ENCODE data around the gene PLXNB3.

DNA sequence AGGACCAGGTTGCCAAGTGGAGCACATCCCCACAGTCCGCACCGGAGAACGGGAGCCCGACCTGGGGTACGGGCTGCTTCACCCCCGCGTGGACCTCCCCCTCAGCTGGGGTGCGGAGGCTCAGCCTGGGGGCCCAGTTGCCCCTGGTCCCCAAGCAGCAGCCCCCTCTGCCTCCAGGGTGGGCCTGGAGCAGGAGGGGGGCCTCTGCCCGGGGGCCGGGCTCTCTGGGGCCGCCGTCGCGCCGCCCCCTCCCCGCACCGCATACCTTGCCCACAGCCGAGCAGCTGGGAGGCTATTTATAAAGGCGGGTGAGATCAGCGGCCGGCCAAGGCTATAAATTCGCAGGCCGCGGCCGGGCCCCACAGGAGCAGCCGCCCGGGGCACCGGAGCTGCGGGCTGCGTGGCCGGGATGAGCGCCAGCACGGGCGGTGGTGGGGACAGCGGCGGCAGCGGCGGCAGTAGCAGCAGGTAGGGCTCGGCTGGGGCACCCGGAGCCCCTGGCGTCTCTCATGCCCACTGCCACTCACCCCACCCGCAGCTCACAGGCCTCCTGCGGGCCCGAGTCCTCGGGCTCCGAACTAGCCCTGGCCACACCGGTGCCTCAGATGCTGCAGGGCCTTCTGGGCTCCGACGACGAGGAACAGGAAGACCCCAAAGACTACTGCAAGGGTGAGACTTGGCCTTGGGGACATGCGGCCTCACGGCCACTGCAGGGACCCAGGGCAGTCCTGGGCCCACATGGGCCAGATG is 16.8 kb downstream of the PLXNB3 start, which contains the start of gene SRPK3:
- TF ChIP-seq, protein P1, sequence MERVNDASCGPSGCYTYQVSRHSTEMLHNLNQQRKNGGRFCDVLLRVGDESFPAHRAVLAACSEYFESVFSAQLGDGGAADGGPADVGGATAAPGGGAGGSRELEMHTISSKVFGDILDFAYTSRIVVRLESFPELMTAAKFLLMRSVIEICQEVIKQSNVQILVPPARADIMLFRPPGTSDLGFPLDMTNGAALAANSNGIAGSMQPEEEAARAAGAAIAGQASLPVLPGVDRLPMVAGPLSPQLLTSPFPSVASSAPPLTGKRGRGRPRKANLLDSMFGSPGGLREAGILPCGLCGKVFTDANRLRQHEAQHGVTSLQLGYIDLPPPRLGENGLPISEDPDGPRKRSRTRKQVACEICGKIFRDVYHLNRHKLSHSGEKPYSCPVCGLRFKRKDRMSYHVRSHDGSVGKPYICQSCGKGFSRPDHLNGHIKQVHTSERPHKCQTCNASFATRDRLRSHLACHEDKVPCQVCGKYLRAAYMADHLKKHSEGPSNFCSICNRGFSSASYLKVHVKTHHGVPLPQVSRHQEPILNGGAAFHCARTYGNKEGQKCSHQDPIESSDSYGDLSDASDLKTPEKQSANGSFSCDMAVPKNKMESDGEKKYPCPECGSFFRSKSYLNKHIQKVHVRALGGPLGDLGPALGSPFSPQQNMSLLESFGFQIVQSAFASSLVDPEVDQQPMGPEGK (CRISPR knock-in tag; IDR thresholded peaks at IDR 0.05; ENCODE audit: borderline replicate concordance): no peak
- no peak for TF ChIP-seq ZNF565 (CRISPR knock-in tag; conservative IDR thresholded peaks at IDR 0.05; ENCODE audit: low read depth)
- TF ChIP-seq ARNTL (CRISPR knock-in tag; IDR thresholded peaks at IDR 0.05; ENCODE audit: borderline replicate concordance, low read depth): no peak
- no peak for TF ChIP-seq ZFP3 (CRISPR knock-in tag; IDR thresholded peaks at IDR 0.05)
- no peak for TF ChIP-seq TCF4 (CRISPR knock-in tag; IDR thresholded peaks at IDR 0.05; ENCODE audit: borderline replicate concordance)
- TF ChIP-seq ZFP30 (CRISPR knock-in tag; IDR thresholded peaks at IDR 0.05): no peak
- TF ChIP-seq ZNF8 (CRISPR knock-in tag; IDR thresholded peaks at IDR 0.05): no peak
